Naive thymus-derived CD4-positive, alpha-beta T cell (primary cell): ENCODE measurements around the gene RIPK1. TPM values are rescaled to one million over a fixed set of nuclear protein-coding genes. Genes with fewer than 3 reads are reported as not detected.
"Not testable (repeated sequence)": the region's sequence is repeated elsewhere in the genome, so short reads cannot be mapped to it uniquely, and the experiment has no call there.

ENCODE experiments used
- ATAC-seq: fragments of 150-1000 bp; cut with Tn5 transposase; 2 replicates; pipeline ENCODE4 v1.10.0; 2021; ENCODE audit warnings: mild to moderate bottlenecking, moderate library complexity
- CTCF ChIA-PET: fragments of 350-600 bp; sonication (Branson Sonifier 250); formaldehyde crosslinking; loops from one replicate; lab custom pipeline; 2021; ENCODE audit warnings: antibody characterized with exemption; lab: Charles Lee
- POLR2A ChIA-PET: fragments of 350-600 bp; sonication (Branson Sonifier 250); formaldehyde crosslinking; loops from one replicate; lab custom pipeline; 2021; ENCODE audit warnings: antibody characterized with exemption, inconsistent platforms; lab: Charles Lee
- DNase-seq, 9 donors: peaks; one replicate each; pipeline versions ENCODE4 v3.0.0 to v3.0.0-alpha.2; 2020 to 2022; ENCODE audit warnings: mixed read lengths in 1 of 9
- H3K27ac ChIP-seq: one replicate; pipeline ENCODE4 v1.7.0; 2013; ENCODE audit warnings: mild to moderate bottlenecking, low read depth, low read length, moderate library complexity
- H3K27me3 ChIP-seq, 2 donors: one replicate each; pipeline ENCODE4 v1.7.0; 2013; ENCODE audit warnings: low read length in 2 of 2, mild to moderate bottlenecking in 2 of 2, moderate library complexity in 2 of 2; ENCODE audit not compliant: control insufficient read depth in 2 of 2, insufficient read depth in 2 of 2
- H3K36me3 ChIP-seq, 3 experiments: 1 replicate in 2 of 3; 2 replicates in 1 of 3; pipeline ENCODE4 v1.7.0; 2013; ENCODE audit warnings: low read length in 3 of 3, mild to moderate bottlenecking in 3 of 3, moderate library complexity in 1 of 3; ENCODE audit not compliant: insufficient read depth in 3 of 3, control insufficient read depth in 2 of 3
- H3K4me1 ChIP-seq, 2 donors: one replicate each; pipeline ENCODE4 v1.7.0; 2013; ENCODE audit warnings: low read length in 2 of 2, mild to moderate bottlenecking in 2 of 2, moderate library complexity in 1 of 2; ENCODE audit not compliant: control insufficient read depth in 2 of 2, insufficient read depth in 2 of 2
- H3K4me3 ChIP-seq: 2 replicates; pipeline ENCODE4 v1.7.0; 2013; ENCODE audit warnings: mild to moderate bottlenecking, low read length
- H3K9me3 ChIP-seq, 3 experiments: 1 replicate in 2 of 3; 2 replicates in 1 of 3; pipeline ENCODE4 v1.7.0; 2013; ENCODE audit warnings: low read length in 3 of 3; ENCODE audit not compliant: control insufficient read depth in 2 of 3
- H3K27ac Mint-ChIP-seq, 9 donors: one replicate each; pipeline ENCODE4 v1.8.0; 2020 to 2022; ENCODE audit warnings: mixed read lengths in 9 of 9, mild to moderate bottlenecking in 8 of 9, moderate library complexity in 5 of 9, inconsistent platforms in 2 of 9
- H3K27me3 Mint-ChIP-seq, 5 donors: one replicate each; pipeline ENCODE4 v1.8.0; 2021 to 2022; ENCODE audit warnings: mixed read lengths in 5 of 5, mild to moderate bottlenecking in 1 of 5
- H3K36me3 Mint-ChIP-seq, 5 donors: one replicate each; pipeline ENCODE4 v1.8.0; 2020 to 2022; ENCODE audit warnings: mixed read lengths in 5 of 5, mild to moderate bottlenecking in 3 of 5, inconsistent platforms in 1 of 5
- H3K4me1 Mint-ChIP-seq, 7 donors: one replicate each; pipeline ENCODE4 v1.8.0; 2020 to 2022; ENCODE audit warnings: mixed read lengths in 7 of 7, mild to moderate bottlenecking in 3 of 7, inconsistent platforms in 1 of 7
- H3K4me3 Mint-ChIP-seq, 10 donors: one replicate each; pipeline ENCODE4 v1.8.0; 2020 to 2022; ENCODE audit warnings: mild to moderate bottlenecking in 10 of 10, mixed read lengths in 10 of 10, moderate library complexity in 6 of 10, inconsistent platforms in 2 of 10
- H3K9me3 Mint-ChIP-seq, 11 donors: one replicate each; pipeline ENCODE4 v1.8.0; 2020 to 2022; ENCODE audit warnings: mixed read lengths in 11 of 11, mild to moderate bottlenecking in 4 of 11, inconsistent platforms in 1 of 11, moderate library complexity in 1 of 11
- intact Hi-C, 2 donors: fragments of 100-400 bp; cut with micrococcal nuclease; formaldehyde crosslinking; loops; one replicate each; pipeline ENCODE4 v1.15.1; 2023
- polyA plus RNA-seq, 2 donors: library from polyadenylated mRNA; unstranded; fragments of 300-500 nt; fragmentation: Illumina TruSeq; gene quantifications; one replicate each; pipeline ENCODE4 v1.2.3, GENCODE V29; 2021
- total RNA-seq, 6 experiments: library from RNA in 5 of 6; stranded (reverse) in 5 of 6; gene quantifications; 1 replicate in 5 of 6; 2 replicates in 1 of 6; pipeline ENCODE4 v1.2.3 and lab custom pipeline; 2021 to 2026

RIPK1 gene
- total and polyA plus RNA-seq, 7 experiments from 2014 or later, result 17.1 to 34.8 (median 25.4) TPM

GRCh38 chr6:3060092-3060491 lies 8.2 kb upstream of the RIPK1 start:
- peaks cover 17 to 35% (median 22%) of the 10 kb centered on the region in 7 donors for H3K4me1 Mint-ChIP-seq
- not testable (repeated sequence) for H3K4me3 Mint-ChIP-seq, ATAC-seq, H3K36me3 Mint-ChIP-seq, H3K4me1 ChIP-seq, H3K27ac ChIP-seq, H3K27me3 Mint-ChIP-seq, H3K9me3 ChIP-seq, DNase-seq, H3K36me3 ChIP-seq, H3K4me3 ChIP-seq, H3K27me3 ChIP-seq, H3K9me3 Mint-ChIP-seq
- ChIA-PET POLR2A (interaction anchor here (0.6 to 4.4 kb wide), 3 partner anchors 16 to 117 kb away, joined by 3 to 33 read pairs (median 3); no protein-coding TSS in a partner anchor), CTCF (interaction anchor here (0.7 to 1.8 kb wide), 5 partner anchors 33 to 70 kb away, joined by 3 to 5 read pairs (median 3); no protein-coding TSS in a partner anchor)
- H3K27ac Mint-ChIP-seq, result peak overlapping the region in 1 of 9 donors; percentile 15
- intact Hi-C loops, result loop anchor here in 1 of 2 donors (10.0 kb wide), 2 partner anchors 1075 to 1455 kb away; partner anchors contain the start of genes ECI2 and FOXC1

GRCh38 chr6:3061501-3061941 lies 6.8 kb upstream of the RIPK1 start:
- intact Hi-C loops, result loop anchor here in 1 of 2 donors (10.0 kb wide), 2 partner anchors 1073 to 1457 kb away; partner anchors contain the start of genes ECI2 and FOXC1
- Histone ChIP-seq H3K4me3 (no peak overlapping the region), H3K27ac (no peak overlapping the region), H3K9me3 (no peaks in the 10 kb centered on the region), H3K27me3 (no peaks in the 10 kb centered on the region), H3K4me1 (no peaks in the 10 kb centered on the region), H3K36me3 (peaks cover 0 to 5% (median 0%) of the 10 kb centered on the region in 3 experiments)
- peaks cover 18 to 41% (median 34%) of the 10 kb centered on the region in 7 donors for H3K4me1 Mint-ChIP-seq
- H3K27me3 Mint-ChIP-seq, result peaks cover 0 to 3% (median 0%) of the 10 kb centered on the region in 5 donors
- ATAC-seq, result no peak
- DNase-seq, result no peak
- peak overlapping the region in 1 of 10 donors; percentile 19 for H3K4me3 Mint-ChIP-seq
- H3K36me3 Mint-ChIP-seq, result peaks cover 0 to 5% (median 0%) of the 10 kb centered on the region in 5 donors
- CTCF ChIA-PET, result no interaction called here
- no peak overlapping the region for H3K27ac Mint-ChIP-seq
- no peaks in the 10 kb centered on the region for H3K9me3 Mint-ChIP-seq
- POLR2A ChIA-PET, result interaction anchor here (0.6 to 2.2 kb wide), 4 partner anchors 8 to 71 kb away, joined by 3 to 17 read pairs (median 5); partner anchors contain the start of gene NQO2

- H3K9me3 Mint-ChIP-seq, H3K9me3 ChIP-seq, H3K36me3 ChIP-seq, DNase-seq, H3K27me3 Mint-ChIP-seq, H3K27me3 ChIP-seq, ATAC-seq, H3K36me3 Mint-ChIP-seq, H3K4me1 ChIP-seq: not testable (repeated sequence)
- ChIA-PET POLR2A (interaction anchor here (0.8 to 2.2 kb wide), 17 partner anchors 10 to 957 kb away, joined by 3 to 35 read pairs (median 4); partner anchors contain the start of genes NQO2 and SERPINB1), CTCF (interaction anchor here (0.8 to 1.0 kb wide), 2 partner anchors 34 to 74 kb away, joined by 3 to 5 read pairs; no protein-coding TSS in a partner anchor)
- H3K4me3 ChIP-seq, result peak overlapping the region; percentile 79
- Mint-ChIP-seq H3K27ac (peak overlapping the region in 8 of 9 donors; percentile 20 to 93 (median 86)), H3K4me3 (peak overlapping the region; percentile 81 to 98 (median 94)), H3K4me1 (peaks cover 28 to 56% (median 49%) of the 10 kb centered on the region in 7 donors)
- H3K27ac ChIP-seq, result peak overlapping the region; percentile 84
- intact Hi-C loops, result loop anchor here (1.0 to 10.0 kb wide), 4 partner anchors 10 to 1459 kb away; partner anchors contain the start of genes BPHL (in 1 of the 2), ECI2 (in 1 of the 2) and FOXC1 (in 1 of the 2)
Observed at GRCh38 chr6:3063340-3063732, 5.0 kb upstream of the RIPK1 start.

- Mint-ChIP-seq H3K9me3 (no peaks in the 10 kb centered on the region), H3K4me3 (peak overlapping the region; percentile 86 to 98 (median 94)), H3K27me3 (no peaks in the 10 kb centered on the region), H3K36me3 (peaks cover 0 to 6% (median 0%) of the 10 kb centered on the region in 5 donors), H3K4me1 (peaks cover 25 to 52% (median 42%) of the 10 kb centered on the region in 7 donors), H3K27ac (peak overlapping the region; percentile 81 to 96 (median 91))
- ATAC-seq (peak; percentile 87), DNase-seq (peak; percentile 77 to 94 (median 85))
- intact Hi-C loops, result loop anchor here (1.0 to 10.0 kb wide), 4 partner anchors 11 to 1459 kb away; partner anchors contain the start of genes BPHL (in 1 of the 2), ECI2 (in 1 of the 2) and FOXC1 (in 1 of the 2)
- H3K27me3 ChIP-seq, result no peaks in the 10 kb centered on the region
- peaks cover 3 to 6% of the 10 kb centered on the region in 2 donors for H3K4me1 ChIP-seq
- peak overlapping the region; percentile 84 for H3K27ac ChIP-seq
- POLR2A ChIA-PET, result interaction anchor here (0.7 to 1.3 kb wide), 17 partner anchors 9 to 957 kb away, joined by 3 to 35 read pairs (median 4); partner anchors contain the start of genes NQO2 and SERPINB1
- CTCF ChIA-PET, result interaction anchor here (0.6 to 1.0 kb wide), 3 partner anchors 35 to 75 kb away, joined by 3 to 5 read pairs (median 3); no protein-coding TSS in a partner anchor
- H3K9me3 ChIP-seq, result no peaks in the 10 kb centered on the region
- H3K36me3 ChIP-seq, result peaks cover 0 to 5% (median 0%) of the 10 kb centered on the region in 3 experiments
- peak overlapping the region; percentile 79 for H3K4me3 ChIP-seq
Observed at GRCh38 chr6:3063733-3064700, 4.3 kb upstream of the RIPK1 start.

GRCh38 chr6:3071568-3071967 lies 3.3 kb downstream of the RIPK1 start:
- Histone ChIP-seq H3K4me1 (peaks cover 38% of the 10 kb centered on the region in 2 donors), H3K4me3 (no peak overlapping the region), H3K27ac (no peak overlapping the region), H3K27me3 (no peaks in the 10 kb centered on the region), H3K9me3 (no peaks in the 10 kb centered on the region), H3K36me3 (peaks cover 0 to 10% (median 3%) of the 10 kb centered on the region in 3 experiments)
- Mint-ChIP-seq H3K27ac (peak overlapping the region in 4 of 9 donors; percentile 59 to 94 (median 74)), H3K36me3 (peaks cover 5 to 24% (median 11%) of the 10 kb centered on the region in 5 donors), H3K9me3 (no peaks in the 10 kb centered on the region), H3K4me3 (peak overlapping the region in 3 of 10 donors; percentile 10 to 86 (median 18)), H3K27me3 (no peaks in the 10 kb centered on the region), H3K4me1 (peaks cover 47 to 87% (median 76%) of the 10 kb centered on the region in 7 donors)
- ChIA-PET CTCF (no interaction called here), POLR2A (interaction anchor here (0.6 to 1.4 kb wide), 4 partner anchors 8 to 86 kb away, joined by 3 to 4 read pairs (median 3); no protein-coding TSS in a partner anchor)
- intact Hi-C loops, result no loop called here
- ATAC-seq (no peak), DNase-seq (no peak)
